Stimulated activated CD8-positive, alpha-beta memory T cell treated with anti-CD3 and anti-CD28 coated beads, Interleukin-2, amount 100 ng/mL, for 48 hours (primary cell): ENCODE results near the gene HOXB5.

ENCODE experiments used
- DNase-seq, 2 donors: peaks; one replicate each; pipeline ENCODE4 v3.0.0-alpha.2; 2020; ENCODE audit warnings: low read depth in 2 of 2

The HOXB5 gene

GRCh38 chr17:48589060-48589830 is 4.3 kb downstream of the HOXB5 start:
- DNase-seq, result no peak

DNA sequence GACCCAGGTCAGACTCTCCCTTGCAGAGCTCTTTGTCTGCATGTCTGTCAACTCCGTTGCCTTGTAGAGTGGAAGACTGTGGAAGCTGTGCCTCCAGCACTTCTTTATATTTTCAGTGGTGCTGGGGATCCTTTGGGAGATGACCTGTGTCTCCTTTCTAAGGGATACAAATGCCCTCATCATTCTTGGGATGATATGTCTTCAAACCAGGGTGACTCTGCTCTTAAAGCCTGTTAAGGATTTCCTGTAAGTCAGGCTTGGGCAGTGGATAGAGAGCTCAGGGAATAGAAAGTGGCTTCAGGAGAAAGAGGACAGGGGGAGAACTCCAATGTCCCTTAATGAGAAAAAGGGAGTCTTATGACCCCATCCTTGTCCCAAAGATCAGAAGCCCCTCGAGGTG is 5.1 kb downstream of the HOXB5 start:
- no peak for DNase-seq

DNA sequence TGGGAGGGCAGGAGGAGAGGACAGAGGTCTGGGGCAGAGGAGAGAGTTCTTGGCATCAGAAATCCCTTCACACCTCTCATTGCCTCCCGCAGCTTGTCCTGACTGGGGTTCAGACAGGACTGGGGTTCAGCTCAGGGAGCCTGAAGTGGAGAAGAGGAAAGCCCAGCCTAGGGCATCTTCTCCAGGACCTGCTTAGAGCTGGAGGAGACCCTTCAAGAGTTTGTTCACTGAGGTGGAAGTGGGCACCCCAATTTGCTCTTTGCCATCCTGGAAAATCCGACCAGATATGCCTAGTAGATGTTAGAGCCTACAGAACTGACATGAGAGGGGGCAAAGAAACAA is 5.5 kb downstream of the HOXB5 start:
- DNase-seq, result no peak

GRCh38 chr17:48587276-48588073 is 6.1 kb downstream of the HOXB5 start:
- DNase-seq, result no peak

- no peak for DNase-seq
These were observed 7.0 kb downstream of the HOXB5 start for GRCh38 chr17:48586355-48587258.

- DNase-seq, result no peak
These were observed 9.3 kb downstream of the HOXB5 start for GRCh38 chr17:48584223-48584741.

DNA sequence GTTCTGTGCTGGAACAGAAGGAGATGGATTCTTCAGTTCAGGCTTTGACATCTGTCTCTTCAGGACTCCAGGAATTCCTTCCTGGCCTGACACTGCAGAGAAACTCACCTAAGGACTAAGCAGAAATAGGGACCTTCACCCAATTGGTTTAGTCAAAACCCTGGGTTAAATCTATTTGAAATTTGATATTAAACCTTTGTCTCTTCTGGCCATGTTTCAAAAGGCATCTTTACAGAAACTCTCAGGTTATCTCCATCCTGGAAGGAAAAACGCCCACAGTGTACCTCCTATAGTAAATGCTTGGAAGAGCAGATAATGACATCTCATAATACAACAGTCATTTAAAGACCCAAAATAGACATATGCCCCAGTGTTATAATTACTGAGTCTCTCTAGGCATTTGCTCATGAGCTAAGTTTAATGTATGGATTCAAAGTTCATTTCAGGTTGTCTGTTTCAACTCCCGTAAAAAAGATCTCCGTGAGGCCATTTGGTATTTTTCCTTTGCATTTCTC is 9.8 kb downstream of the HOXB5 start:
- no peak for DNase-seq

- no peak for DNase-seq
These were observed 10.9 kb downstream of the HOXB5 start for GRCh38 chr17:48582750-48583069.

DNA sequence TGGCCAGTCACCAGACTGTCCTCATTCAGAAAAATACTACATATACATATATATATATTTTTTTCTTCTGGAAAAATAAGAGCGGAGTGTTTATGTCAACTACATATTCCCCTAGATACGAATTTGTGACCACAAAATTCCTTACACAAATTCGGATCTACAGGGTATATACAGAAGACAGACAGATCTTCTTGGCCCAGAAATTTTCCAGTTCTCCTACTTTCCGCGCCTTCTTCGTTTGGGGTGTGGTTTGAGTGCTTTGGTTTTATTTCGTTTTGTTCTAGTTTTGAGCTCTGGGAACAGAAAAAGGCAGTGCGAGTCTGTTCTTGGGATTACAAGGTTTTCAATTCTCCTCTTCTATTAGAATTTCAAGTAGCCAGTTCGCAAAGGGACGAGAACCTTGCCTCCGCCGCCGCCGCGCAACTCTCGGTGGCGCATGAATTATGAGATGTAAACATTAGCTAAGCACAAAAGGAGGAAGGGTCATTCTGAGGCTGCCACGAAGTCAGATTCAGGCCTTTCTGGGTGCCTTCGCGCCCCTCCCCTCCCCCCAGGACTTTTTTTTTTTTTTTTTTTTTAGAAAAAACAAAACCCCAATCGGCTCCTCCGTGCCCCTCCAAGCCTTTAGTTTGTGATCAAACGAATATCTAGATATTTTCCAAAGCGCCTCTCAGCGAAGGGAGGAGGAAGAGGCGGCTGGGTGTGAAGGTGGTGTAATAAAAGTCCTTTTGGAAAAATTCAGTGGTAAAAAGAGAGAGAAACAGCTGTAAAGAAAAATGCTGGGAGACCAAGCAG is 13.6 kb downstream of the HOXB5 start:
- no peak for DNase-seq

GRCh38 chr17:48579471-48579759 is 14.2 kb downstream of the HOXB5 start:
- no peak for DNase-seq

- no peak for DNase-seq
These were observed 14.7 kb downstream of the HOXB5 start for GRCh38 chr17:48578616-48579470.

GRCh38 chr17:48577946-48578615 is 15.5 kb downstream of the HOXB5 start, which contains the start of gene HOXB4:
TSS of gene HOXB4 (minus strand) at chr17:48578350. CDS start at chr17:48578319, 31 bp downstream.
- peak; percentile 51 to 61 for DNase-seq

DNA sequence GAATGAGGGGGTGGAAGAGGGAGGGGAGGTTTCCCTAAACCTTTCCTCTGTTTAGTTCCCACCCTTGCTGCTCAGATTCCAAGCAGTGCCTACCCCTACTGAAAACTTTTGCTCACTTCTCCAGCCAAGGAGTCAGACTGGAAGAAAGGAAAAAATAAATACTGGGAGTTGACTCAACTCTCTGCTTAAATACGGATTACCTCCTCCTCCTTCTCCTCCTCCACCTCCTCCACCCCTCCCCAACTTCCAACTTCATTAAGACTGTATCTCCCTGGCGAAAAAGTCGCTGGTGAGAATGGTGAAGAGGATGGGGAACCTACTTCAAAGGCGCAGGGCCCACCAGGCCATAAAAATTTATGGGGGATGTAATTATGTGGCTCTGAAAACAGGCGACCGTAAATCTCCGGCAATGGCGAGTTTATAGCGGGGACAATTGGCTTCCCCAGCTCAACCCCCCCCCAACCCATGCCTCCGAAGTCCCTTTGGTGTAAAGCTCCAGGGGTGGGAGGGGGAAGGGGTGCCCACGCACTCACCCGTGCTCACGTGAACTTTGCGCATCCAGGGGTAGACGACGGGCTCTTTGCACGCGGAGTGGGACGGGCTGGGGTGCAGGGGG is 16.1 kb downstream of the HOXB5 start:
- no peak for DNase-seq

DNA sequence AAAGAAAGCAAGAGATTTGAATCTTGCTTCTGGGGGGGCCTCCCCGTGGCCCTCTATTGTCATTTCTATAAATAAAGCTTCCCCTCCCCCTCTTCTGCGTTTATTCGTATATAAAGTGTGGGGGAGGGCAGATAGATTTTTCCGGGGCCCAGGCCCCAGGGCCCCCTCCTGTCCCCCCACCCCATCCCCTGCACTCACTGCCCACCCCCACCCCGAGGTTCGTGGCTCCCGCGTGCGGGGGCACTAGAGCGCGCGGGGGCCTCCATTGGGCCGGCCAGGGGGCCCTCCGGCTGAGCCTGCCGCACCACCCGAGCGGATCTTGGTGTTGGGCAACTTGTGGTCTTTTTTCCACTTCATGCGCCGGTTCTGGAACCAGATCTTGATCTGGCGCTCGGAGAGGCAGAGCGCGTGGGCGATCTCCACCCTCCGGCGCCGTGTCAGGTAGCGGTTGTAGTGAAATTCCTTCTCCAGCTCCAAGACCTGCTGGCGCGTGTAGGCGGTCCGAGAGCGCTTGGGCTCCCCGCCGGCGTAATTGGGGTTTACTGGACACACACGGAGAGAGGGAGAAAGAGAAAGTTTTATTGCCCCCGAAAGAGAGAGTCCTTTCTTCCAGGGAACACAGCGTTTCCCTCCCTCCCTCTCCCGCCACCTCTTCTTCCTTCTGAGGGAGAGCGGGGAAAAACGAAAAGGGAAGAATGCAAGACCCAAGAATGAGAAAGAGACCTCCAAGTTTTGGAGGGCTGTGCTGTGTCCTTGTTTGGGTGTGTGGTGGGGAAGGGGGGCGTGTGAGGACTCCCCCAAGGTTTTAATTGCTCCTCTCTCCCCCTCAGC is 16.9 kb downstream of the HOXB5 start:
- no peak for DNase-seq

- DNase-seq, result no peak
These were observed 17.7 kb downstream of the HOXB5 start for GRCh38 chr17:48575673-48576478.

DNA sequence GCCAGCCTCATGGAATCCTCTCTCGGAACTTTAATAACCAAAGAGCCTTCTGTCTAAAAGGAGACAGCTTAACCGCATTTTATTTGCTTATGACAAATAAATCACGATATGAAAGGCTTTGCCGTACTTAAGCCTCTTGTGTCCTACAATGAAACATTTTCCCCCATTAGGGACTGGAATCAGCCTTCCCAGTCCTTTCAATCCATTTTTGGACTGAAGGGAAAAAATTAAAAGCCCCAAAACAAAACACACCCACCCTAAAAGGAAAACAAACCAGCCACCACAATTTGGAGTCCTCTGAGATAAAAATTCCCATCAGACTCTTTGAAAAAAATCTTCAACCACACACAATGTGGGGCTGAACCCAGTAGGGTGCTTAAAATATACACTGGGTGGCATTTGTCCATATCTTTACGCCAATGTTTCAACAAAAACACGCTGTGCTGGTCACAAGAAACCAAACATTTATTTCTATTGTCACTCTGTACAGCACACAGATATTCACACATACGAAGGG is 18.5 kb downstream of the HOXB5 start:
- no peak for DNase-seq

DNA sequence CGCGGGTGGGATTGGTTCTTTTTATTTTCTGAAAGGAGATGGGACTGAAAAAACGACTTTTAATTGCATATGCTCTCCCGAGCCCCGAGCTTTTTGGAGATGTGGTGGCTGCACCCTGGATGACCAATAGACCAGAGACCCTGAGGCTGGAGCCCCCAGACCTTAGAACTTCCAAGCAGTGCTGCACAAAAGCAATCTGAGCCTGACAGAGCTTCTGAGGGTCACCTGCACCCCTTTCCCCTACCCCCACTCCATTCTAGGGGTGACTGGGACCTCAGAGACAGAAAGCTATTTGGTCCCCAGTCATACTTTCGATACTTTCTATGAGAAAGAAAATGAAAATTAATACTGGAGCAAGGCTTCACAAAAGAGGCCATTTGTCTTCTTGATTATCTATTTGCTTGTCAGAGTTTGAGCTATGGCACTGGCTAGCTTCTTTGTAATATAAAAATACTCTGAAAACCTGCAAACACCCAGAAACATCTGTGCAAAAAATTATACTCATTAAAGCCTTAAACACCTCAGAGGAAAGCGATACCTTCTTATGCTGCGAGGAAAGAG is 19.0 kb downstream of the HOXB5 start:
- DNase-seq, result no peak
